DOHH2 (cell line): ENCODE results near the gene SLC9A7.

ENCODE experiments used
- H3F3A ChIP-seq: fragments of 200-600 bp; sonication (generic), shearing (Covaris generic); 2 replicates; pipeline ENCODE4 v1.6.0; 2016; ENCODE audit warnings: antibody characterized with exemption, mild to moderate bottlenecking; ENCODE audit not compliant: control insufficient read depth, insufficient read depth
- H3K27ac ChIP-seq: fragments of 200-600 bp; sonication (generic); 2 replicates; pipeline ENCODE4 v1.5.1; 2014; ENCODE audit warnings: low read depth, mild to moderate bottlenecking, low read length, moderate library complexity
- H3K27me3 ChIP-seq: fragments of 200-600 bp; sonication (generic); 2 replicates; pipeline ENCODE4 v1.6.1; 2014; ENCODE audit warnings: mild to moderate bottlenecking, low read length, mixed read lengths; ENCODE audit not compliant: control insufficient read depth
- H3K36me3 ChIP-seq: fragments of 200-600 bp; sonication (generic); 2 replicates; pipeline ENCODE4 v1.6.1; 2014; ENCODE audit warnings: mild to moderate bottlenecking, low read length, moderate library complexity, mixed read lengths; ENCODE audit not compliant: control insufficient read depth
- H3K4me1 ChIP-seq: fragments of 200-600 bp; sonication (generic); 2 replicates; pipeline ENCODE4 v1.6.1; 2014; ENCODE audit warnings: mild to moderate bottlenecking, low read length, mixed read lengths; ENCODE audit not compliant: control insufficient read depth
- H3K4me2 ChIP-seq: fragments of 200-600 bp; sonication (generic); 2 replicates; pipeline ENCODE4 v1.6.0; 2014; ENCODE audit warnings: mild to moderate bottlenecking, low read length, moderate library complexity
- H3K4me3 ChIP-seq: fragments of 200-600 bp; sonication (generic); 2 replicates; pipeline ENCODE4 v1.5.1; 2014; ENCODE audit warnings: mild to moderate bottlenecking, low read length, mixed read lengths
- H3K79me2 ChIP-seq: fragments of 200-600 bp; sonication (generic); 2 replicates; pipeline ENCODE4 v1.6.1; 2014; ENCODE audit warnings: mild to moderate bottlenecking, low read length, mixed read lengths; ENCODE audit not compliant: control insufficient read depth
- H3K9me2 ChIP-seq: fragments of 200-600 bp; sonication (generic); replicated peaks from 2 replicates; pipeline ENCODE4 v1.6.1; 2014; ENCODE audit warnings: mild to moderate bottlenecking, low read length, mixed read lengths; ENCODE audit not compliant: control insufficient read depth
- H3K9me3 ChIP-seq: fragments of 200-600 bp; sonication (generic); 2 replicates; pipeline ENCODE4 v1.6.1; 2014; ENCODE audit warnings: antibody characterized with exemption, low read length, mixed read lengths; ENCODE audit not compliant: control insufficient read depth, insufficient read depth
- H4K20me1 ChIP-seq: fragments of 200-600 bp; sonication (generic); 2 replicates; pipeline ENCODE4 v1.6.0; 2014; ENCODE audit warnings: low read depth, mild to moderate bottlenecking, antibody characterized with exemption, low read length, moderate library complexity; ENCODE audit not compliant: control insufficient read depth, insufficient read depth
- EZH2phosphoT487 ChIP-seq: fragments of 200-600 bp; sonication (generic); IDR thresholded peaks from 2 replicates; pipeline ENCODE4 v1.6.1; 2017; ENCODE audit warnings: borderline replicate concordance, mild to moderate bottlenecking, antibody characterized with exemption, low read length, moderate library complexity, mixed read lengths
- TF ChIP-seq, protein P1 (sequence below): fragments of 200-600 bp; sonication (generic); IDR thresholded peaks from one replicate; pipeline ENCODE4 v1.5.1; 2014; ENCODE audit warnings: antibody characterized with exemption, mild to moderate bottlenecking, low read depth, low read length; ENCODE audit not compliant: poor library complexity, severe bottlenecking

Gene SLC9A7

DNA sequence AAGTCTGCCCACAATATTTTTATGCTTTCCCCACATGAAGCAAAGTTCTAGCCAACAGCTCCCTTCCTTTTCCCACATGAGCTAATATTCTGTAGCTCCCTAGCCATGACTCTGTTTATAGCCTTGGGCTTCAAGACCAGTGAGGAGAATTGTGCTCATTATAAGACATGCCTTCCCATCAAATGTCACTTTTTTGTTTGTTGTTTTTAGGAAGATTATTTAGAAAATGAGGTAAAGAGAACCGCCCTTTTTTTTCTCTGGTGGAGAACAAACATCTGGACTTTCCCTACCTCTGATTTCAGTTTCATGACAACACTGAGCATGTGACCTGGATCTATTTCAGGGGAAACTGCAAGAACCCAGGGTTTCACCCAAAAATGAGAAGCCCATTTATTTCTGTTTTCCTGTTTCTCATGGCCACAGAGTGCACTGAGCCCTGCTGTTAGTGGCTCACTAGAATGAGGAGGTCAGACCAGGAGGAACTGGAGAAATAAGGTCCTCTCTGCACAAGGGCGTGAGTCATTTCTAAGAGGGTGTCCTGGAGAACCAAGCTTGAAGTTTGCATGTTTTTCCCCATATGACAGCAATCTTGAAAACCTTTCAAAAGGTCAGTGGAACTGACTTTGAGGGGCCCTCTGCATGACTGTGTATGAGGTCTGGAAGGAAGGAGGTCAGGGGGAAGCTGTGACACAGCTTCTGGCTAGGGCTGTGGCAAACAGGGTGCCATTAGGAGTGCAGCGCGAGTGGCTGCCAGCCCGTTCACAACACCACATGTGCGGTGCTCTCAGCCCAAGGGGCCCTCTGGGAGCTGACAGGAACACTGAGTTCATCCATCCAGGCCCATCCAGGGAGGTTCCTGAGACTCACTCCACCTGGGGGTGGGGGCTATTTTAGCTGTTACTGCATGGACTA, 130.2 kb downstream of the SLC9A7 start:
- Histone ChIP-seq H3K27ac (no peak overlapping the region), H3K9me3 (no peaks in the 10 kb centered on the region), H3K4me2 (no peak overlapping the region), H3K27me3 (no peaks in the 10 kb centered on the region), H3F3A (no peaks in the 10 kb centered on the region), H3K36me3 (no peaks in the 10 kb centered on the region), H3K79me2 (no peaks in the 10 kb centered on the region), H4K20me1 (no peaks in the 10 kb centered on the region), H3K4me1 (no peaks in the 10 kb centered on the region), H3K9me2 (no peaks in the 10 kb centered on the region), H3K4me3 (no peak overlapping the region)
- TF ChIP-seq, protein P1, sequence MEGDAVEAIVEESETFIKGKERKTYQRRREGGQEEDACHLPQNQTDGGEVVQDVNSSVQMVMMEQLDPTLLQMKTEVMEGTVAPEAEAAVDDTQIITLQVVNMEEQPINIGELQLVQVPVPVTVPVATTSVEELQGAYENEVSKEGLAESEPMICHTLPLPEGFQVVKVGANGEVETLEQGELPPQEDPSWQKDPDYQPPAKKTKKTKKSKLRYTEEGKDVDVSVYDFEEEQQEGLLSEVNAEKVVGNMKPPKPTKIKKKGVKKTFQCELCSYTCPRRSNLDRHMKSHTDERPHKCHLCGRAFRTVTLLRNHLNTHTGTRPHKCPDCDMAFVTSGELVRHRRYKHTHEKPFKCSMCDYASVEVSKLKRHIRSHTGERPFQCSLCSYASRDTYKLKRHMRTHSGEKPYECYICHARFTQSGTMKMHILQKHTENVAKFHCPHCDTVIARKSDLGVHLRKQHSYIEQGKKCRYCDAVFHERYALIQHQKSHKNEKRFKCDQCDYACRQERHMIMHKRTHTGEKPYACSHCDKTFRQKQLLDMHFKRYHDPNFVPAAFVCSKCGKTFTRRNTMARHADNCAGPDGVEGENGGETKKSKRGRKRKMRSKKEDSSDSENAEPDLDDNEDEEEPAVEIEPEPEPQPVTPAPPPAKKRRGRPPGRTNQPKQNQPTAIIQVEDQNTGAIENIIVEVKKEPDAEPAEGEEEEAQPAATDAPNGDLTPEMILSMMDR: no peak
- TF ChIP-seq EZH2phosphoT487: no peak

DNA sequence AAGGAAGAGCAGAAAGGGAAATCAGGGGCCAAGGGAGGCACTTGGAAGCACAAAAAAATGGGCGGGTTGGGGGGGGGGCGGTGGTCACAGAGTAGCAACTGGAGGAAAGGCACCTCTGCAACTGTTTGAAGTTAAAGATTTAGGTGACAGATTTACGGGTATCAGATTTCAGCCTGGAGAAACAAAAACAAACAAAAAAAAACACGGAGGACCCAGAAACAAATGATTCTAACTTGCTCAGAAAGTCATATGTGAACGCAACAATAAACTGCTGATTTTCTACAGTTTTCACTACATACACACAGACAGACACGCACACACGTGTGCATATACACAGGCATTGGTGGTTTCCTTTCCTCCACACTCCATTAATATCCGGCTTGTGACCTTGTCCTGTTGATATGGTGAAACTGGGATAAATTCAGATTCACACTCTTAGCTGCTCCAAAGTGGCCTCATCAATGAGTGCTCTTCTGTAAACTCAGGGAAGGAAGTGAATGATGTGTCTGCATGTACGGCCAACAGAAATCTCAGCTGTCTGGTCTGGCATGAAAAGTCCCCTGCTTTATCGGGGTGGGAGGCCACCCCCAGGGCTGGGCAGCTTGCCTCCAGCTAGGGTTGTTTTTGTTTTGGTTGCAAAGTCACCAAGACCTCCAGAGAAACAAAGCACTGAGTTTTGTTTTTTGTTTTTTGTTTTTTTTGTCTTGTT, 131.1 kb downstream of the SLC9A7 start:
- Histone ChIP-seq H3K79me2 (no peaks in the 10 kb centered on the region), H4K20me1 (no peaks in the 10 kb centered on the region), H3K4me1 (no peaks in the 10 kb centered on the region), H3K27ac (no peak overlapping the region), H3K9me3 (no peaks in the 10 kb centered on the region), H3K4me3 (no peak overlapping the region), H3K4me2 (no peak overlapping the region), H3K27me3 (no peaks in the 10 kb centered on the region), H3K36me3 (no peaks in the 10 kb centered on the region), H3K9me2 (no peaks in the 10 kb centered on the region), H3F3A (no peaks in the 10 kb centered on the region)
- no peak for TF ChIP-seq EZH2phosphoT487
- TF ChIP-seq, protein P1: no peak

DNA sequence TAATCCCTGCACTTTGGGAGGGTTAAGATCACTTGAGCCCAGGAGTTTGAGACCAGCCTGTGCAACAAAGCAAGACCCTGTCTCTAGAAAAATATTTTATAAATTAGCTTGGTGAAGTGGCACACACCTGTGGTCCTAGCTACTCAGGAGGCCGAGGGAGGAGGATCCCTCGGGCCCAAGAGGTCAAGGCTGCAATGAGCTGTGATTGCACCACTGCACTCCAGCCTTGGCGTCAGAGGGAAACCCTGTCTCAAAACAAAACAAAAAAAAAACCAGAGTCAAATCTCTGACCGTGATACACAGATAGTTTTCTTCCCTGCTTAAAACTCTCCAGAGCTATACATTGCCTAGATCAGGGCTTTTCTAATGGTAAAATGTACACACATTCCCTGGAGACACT, 131.9 kb downstream of the SLC9A7 start:
- H3K4me2 ChIP-seq: no peak overlapping the region
- no peak for TF ChIP-seq EZH2phosphoT487
- TF ChIP-seq, protein P1: no peak

More for the DNA sequence above, 131.9 kb downstream of the SLC9A7 start:
- Histone ChIP-seq H3K36me3 (no peaks in the 10 kb centered on the region), H4K20me1 (no peaks in the 10 kb centered on the region), H3K27ac (no peak overlapping the region), H3K79me2 (no peaks in the 10 kb centered on the region), H3K9me3 (no peaks in the 10 kb centered on the region), H3K4me1 (no peaks in the 10 kb centered on the region), H3K9me2 (no peaks in the 10 kb centered on the region), H3F3A (no peaks in the 10 kb centered on the region), H3K4me3 (no peak overlapping the region), H3K27me3 (no peaks in the 10 kb centered on the region)
